ENCODE results near the gene C1orf210. TPM values are rescaled to one million over a fixed set of nuclear protein-coding genes. Genes with fewer than 3 reads are reported as not detected.

C1orf210 gene
- polyA plus RNA-seq, 3 donors, result 23.7 to 26.9 (median 26.3) TPM

DNA sequence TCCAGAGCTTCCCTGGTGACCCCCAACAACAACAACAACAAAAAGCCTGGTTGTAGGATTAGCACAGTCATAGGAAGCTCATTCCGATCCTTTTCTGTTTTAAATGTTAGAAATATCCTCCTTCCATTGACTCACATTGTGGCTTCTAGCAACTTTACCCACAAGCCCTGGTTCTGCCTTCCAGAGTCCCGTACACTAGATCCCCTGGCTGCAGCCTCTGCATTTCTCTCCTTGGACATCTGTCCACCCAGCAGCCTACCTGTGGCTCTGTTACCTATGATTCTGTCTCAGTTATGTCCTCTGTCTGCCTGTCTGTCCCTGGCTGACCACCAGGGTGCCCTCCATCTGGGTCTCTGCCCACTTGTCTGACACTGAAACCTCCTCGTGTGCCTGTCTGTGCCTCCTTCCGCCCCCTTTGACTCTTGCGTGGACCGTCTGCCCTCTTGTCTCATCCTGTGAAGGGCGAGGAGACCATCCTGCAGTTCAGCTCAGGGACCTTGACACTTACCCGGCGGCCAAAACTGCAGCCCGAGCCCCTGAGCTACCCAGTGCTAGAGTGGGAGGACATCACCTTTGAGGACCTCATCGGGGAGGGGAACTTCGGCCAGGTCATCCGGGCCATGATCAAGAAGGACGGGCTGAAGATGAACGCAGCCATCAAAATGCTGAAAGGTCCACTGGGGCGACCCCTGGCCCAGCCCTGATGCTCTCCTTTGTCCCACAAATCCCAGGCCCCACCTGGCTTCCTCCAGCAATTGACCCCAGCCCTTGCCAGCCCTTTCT is 31.5 kb upstream of the C1orf210 start:
- no peak for DNase-seq (ENCODE audit: extremely low read depth in 1 of 11, low read depth in 9 of 11, low spot score in 4 of 11)

DNA sequence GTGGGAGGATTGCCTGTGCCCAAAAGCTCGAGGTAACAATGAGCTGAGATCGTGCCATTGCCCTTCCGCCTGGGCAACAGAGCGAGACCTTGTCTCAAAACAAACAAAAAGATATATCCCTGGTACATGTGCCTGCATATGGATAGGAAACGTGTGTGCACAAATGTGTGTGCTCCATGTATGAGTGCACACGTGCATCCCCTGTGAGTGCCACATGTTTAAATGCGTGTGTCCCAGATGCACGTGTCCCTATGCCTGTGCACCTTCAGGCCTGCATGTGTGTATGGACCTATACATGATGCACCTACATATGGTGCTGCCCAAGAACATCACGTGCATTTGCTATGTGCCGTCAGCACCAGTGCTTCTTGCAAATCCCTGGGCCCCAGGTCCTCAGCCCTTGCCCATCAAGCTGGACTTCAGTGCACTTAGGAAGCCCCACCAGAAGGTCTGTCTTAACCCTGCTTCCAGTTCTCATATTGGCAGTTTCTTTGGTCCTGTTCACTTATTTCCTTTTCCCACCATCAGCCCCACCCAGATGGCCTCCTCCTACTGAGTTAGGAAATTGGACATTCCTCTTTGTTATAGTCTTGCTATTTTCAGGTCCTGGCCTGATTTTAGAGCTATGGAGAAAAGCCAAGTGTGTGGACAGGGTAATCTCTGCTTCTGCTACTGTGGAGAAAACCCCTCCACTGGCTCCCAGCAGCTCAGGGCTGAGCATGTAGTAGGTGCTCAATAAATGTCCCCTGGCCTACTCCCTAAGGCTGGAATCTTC is 30.8 kb upstream of the C1orf210 start:
- DNase-seq (ENCODE audit: extremely low read depth in 1 of 11, low read depth in 9 of 11, low spot score in 4 of 11), result no peak

DNA sequence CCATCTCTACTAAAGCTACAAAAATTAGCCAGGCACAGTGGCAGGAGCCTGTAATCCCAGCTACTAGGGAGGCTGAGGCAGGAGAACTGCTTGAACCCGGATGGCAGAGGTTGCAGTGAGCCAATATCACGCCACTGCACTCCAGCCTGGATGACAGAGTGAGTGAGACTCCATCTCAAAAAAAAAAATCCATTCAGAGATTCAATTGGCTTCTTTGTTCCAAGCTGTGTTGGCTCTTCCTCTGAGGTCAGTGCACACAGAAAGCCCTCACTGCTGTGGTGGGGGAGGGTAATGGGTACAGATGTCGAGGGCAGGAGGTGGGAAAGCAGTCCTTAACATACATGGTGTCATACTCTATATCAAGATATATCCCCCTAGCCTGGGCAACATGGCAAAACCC is 30.1 kb upstream of the C1orf210 start:
- no peak for DNase-seq (ENCODE audit: extremely low read depth in 1 of 11, low read depth in 9 of 11, low spot score in 4 of 11)

GRCh38 chr1:43314233-43314632 is 28.9 kb upstream of the C1orf210 start:
- no peak for DNase-seq (ENCODE audit: extremely low read depth in 1 of 11, low read depth in 9 of 11, low spot score in 4 of 11)

DNA sequence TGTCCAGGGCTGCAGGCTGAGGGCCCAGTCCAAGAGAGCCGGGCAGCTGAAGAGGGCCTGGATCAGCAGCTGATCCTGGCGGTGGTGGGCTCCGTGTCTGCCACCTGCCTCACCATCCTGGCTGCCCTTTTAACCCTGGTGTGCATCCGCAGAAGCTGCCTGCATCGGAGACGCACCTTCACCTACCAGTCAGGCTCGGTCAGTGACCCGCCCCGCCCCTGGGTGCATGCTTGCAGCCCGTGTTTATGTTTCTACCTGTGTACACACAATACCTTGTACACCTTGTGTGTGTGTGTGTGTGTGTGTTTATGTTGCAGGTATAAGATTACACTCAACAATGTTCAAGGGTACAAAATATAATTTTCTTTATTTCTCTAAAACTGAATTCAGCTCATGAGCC is 28.4 kb upstream of the C1orf210 start:
- DNase-seq (ENCODE audit: extremely low read depth in 1 of 11, low read depth in 9 of 11, low spot score in 4 of 11), result no peak

GRCh38 chr1:43312663-43313515 is 27.5 kb upstream of the C1orf210 start:
- no peak for DNase-seq (ENCODE audit: extremely low read depth in 1 of 11, low read depth in 9 of 11, low spot score in 4 of 11)

- DNase-seq (ENCODE audit: extremely low read depth in 1 of 11, low read depth in 9 of 11, low spot score in 4 of 11), result no peak
These were observed 26.8 kb upstream of the C1orf210 start for GRCh38 chr1:43312212-43312623.

GRCh38 chr1:43311521-43311920 is 26.1 kb upstream of the C1orf210 start:
- no peak for DNase-seq (ENCODE audit: extremely low read depth in 1 of 11, low read depth in 9 of 11, low spot score in 4 of 11)

GRCh38 chr1:43309405-43310025 is 24.1 kb upstream of the C1orf210 start:
- DNase-seq (ENCODE audit: extremely low read depth in 1 of 11, low read depth in 9 of 11, low spot score in 4 of 11), result no peak

DNA sequence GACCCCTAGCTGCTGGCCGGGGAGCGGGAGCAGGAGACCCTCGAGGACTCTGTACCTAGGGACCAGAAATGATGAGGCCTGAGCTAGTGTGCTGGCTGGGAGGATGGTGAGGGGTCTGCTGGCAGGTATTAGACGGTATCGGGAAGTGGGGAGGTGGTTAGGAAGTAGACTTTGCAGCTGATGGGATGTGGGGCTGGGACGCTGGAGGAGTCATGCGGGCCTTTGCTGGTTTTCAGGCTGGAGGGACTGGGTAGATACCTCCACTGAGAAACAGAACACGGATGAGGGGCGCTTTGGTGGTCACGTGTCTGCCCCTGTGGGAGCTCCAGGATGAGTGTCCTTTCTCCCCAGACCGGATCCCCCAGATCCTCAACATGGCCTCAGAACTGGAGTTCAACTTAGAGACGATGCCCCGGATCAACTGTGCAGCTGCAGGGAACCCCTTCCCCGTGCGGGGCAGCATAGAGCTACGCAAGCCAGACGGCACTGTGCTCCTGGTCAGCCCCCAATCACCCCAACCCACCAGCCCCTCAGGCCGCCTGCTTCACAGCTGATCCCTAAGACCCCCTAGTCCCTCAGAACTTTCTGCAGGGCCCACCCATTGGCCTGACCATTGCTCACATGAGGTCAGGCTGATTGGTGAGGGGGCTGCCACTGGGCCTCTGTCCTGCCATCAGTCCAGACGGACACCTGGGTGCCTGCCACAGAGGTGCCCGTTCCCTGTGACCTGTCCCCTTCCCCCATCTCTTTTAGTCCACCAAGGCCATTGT is 23.4 kb upstream of the C1orf210 start:
- no peak for DNase-seq (ENCODE audit: extremely low read depth in 1 of 11, low read depth in 9 of 11, low spot score in 4 of 11)

DNA sequence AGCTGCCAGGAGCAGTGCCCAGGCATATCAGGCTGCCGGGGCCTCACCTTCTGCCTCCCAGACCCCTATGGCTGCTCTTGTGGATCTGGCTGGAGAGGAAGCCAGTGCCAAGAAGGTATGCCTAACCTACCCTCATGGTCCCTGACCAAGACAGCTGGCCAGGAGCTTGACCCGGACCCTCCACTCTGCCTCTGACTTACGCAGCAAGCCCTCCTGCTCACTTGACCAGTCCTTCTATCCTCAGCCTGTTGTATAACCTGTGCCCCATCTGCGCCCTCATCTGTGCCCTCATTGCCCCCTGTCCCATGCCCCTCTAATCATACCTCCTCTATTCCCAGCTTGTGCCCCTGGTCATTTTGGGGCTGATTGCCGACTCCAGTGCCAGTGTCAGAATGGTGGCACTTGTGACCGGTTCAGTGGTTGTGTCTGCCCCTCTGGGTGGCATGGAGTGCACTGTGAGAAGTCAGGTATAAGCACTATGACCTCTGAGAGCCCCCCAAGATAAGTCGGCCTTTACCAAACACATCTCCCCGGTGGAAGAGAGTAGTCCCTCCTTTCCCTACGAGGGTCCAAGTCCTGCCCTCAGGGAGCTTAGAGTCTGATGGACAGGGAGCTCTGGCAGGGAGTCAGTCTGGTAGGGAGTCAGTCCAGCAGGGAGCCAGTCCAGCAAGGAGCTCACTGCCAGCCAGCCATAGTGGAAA is 22.2 kb upstream of the C1orf210 start:
- no peak for DNase-seq (ENCODE audit: extremely low read depth in 1 of 11, low read depth in 9 of 11, low spot score in 4 of 11)

DNA sequence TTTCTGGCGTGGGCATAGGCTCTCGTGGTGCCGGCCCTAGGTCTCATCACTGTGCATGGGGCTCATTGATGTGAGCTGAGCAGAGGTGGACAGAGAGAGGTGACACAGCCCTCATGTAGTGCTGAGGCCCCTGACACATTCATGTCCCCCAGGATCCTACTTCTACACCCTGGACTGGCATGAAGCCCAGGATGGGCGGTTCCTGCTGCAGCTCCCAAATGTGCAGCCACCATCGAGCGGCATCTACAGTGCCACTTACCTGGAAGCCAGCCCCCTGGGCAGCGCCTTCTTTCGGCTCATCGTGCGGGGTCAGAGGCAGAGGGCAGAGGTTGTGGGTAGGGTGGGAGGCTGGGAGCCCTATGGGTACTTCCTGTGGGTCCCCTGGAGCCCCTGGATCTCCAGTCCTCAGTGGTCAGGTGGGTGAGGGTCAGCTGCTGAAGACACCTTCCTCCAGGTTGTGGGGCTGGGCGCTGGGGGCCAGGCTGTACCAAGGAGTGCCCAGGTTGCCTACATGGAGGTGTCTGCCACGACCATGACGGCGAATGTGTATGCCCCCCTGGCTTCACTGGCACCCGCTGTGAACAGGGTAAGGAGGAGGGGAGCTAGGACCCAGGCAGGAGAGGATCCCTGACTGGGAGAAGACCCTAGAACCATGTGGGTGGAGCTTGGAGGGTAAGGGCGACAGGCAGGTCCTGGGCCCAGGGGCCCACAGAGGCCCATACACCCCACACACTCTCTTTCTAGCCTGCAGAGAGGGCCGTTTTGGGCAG is 21.5 kb upstream of the C1orf210 start:
- no peak for DNase-seq (ENCODE audit: extremely low read depth in 1 of 11, low read depth in 9 of 11, low spot score in 4 of 11)

DNA sequence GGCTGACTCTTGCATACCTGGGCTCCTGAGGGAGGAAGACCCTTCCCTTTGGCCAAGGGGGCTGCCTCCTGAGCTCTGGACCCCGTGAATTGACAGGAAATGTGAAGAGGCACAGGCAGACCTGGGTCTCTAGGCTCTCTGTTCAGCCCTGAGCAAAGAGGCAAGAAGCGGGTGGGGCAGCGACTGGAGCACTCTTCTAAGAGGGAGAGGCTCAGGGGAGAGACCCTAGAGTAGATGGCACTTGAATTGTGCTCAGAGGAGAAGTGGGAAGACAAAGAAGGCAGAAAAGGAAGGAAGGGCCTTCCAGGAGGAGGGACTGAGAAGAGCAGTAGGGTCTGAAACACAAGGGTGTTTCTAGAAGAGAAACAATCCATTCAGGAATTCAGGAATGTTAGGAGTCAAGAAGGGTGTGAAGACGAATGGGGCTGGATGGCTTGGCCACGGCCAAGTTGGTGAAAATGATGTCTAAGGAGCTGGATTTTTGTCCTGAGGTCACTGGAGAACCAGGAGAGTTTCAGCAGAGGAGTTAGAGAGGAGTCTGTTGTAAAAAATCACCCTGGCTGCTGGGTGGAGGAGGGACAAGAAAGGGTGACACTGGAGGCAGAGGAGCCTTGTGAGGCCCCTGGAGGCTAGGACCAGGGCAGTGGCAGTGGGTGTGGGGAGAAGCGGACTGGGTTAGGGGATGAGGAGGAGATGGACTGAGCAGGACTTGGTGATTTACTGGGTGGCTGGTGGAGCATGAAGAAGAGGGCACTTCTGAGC is 20.7 kb upstream of the C1orf210 start:
- no peak for DNase-seq (ENCODE audit: extremely low read depth in 1 of 11, low read depth in 9 of 11, low spot score in 4 of 11)

DNA sequence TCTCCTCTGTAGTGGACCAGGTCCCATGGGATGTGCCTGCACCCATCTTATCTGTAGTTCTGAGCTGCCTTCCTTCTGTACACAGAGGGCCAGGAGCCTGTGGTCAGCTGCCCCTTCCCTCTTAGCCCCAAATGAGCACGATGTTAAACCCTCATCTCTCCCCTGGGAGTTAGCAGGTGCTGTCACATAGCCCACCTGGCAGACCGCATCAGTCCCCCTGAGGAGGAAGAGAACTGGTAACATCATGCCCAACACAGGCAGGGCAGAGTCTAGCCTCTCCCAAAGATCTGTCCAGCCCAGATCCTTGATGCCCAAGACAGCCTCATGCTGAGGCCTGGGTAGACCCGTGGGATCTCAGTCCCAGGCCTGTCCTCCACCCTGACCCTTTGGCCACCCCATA is 20.1 kb upstream of the C1orf210 start:
- no peak for DNase-seq (ENCODE audit: extremely low read depth in 1 of 11, low read depth in 9 of 11, low spot score in 4 of 11)

DNA sequence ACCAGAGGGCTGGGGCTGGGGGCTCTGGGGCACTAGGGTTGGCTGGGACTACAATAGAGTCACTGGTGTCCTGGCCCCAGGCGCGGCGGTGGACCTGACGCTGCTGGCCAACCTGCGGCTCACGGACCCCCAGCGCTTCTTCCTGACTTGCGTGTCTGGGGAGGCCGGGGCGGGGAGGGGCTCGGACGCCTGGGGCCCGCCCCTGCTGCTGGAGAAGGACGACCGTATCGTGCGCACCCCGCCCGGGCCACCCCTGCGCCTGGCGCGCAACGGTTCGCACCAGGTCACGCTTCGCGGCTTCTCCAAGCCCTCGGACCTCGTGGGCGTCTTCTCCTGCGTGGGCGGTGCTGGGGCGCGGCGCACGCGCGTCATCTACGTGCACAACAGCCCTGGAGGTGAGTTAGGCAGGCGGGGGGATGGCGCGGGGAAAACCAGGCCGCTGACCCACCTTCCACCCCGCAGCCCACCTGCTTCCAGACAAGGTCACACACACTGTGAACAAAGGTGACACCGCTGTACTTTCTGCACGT is 19.5 kb upstream of the C1orf210 start:
- no peak for DNase-seq (ENCODE audit: extremely low read depth in 1 of 11, low read depth in 9 of 11, low spot score in 4 of 11)

GRCh38 chr1:43304314-43304681 is 18.9 kb upstream of the C1orf210 start:
- no peak for DNase-seq (ENCODE audit: extremely low read depth in 1 of 11, low read depth in 9 of 11, low spot score in 4 of 11)
